GM18951 (cell line): ENCODE data around the gene TLCD5.

Source experiments
- POLR2A ChIP-seq: IDR thresholded peaks from 4 replicates; pipeline ENCODE4 v1.6.1; 2011; ENCODE audit warnings: mild to moderate bottlenecking; ENCODE audit not compliant: insufficient read length, insufficient read depth; ENCODE audit errors: extremely low read depth
- in situ Hi-C: fragments of 300-500 bp; cut with MboI; formaldehyde crosslinking; loops from one replicate; pipeline ENCODE4 v1.12.0; 2022; ENCODE audit warnings: low sequenced_read_pairs, mixed read lengths, inconsistent platforms; ENCODE audit not compliant: unreplicated experiment

TLCD5 gene

GRCh38 chr11:120318906-120319305 lies 6.2 kb upstream of the TLCD5 start:
- in situ Hi-C loops, result no loop called here
- TF ChIP-seq POLR2A, result no peak

- TF ChIP-seq POLR2A, result no peak
- in situ Hi-C loops, result loop anchor here (25.0 kb wide), 1 partner anchor 611 kb away; no protein-coding TSS in a partner anchor
Measured at GRCh38 chr11:120326228-120326627, 1.1 kb downstream of the TLCD5 start.

GRCh38 chr11:120326845-120327281 lies 1.8 kb downstream of the TLCD5 start:
- in situ Hi-C loops, result loop anchor here (25.0 kb wide), 1 partner anchor 610 kb away; no protein-coding TSS in a partner anchor
- TF ChIP-seq POLR2A, result no peak

- TF ChIP-seq POLR2A, result no peak
- in situ Hi-C loops, result loop anchor here (25.0 kb wide), 1 partner anchor 610 kb away; no protein-coding TSS in a partner anchor
Measured at GRCh38 chr11:120327311-120327710, 2.2 kb downstream of the TLCD5 start.

- in situ Hi-C loops, result loop anchor here (25.0 kb wide), 1 partner anchor 608 kb away; no protein-coding TSS in a partner anchor
- TF ChIP-seq POLR2A, result no peak
Measured at GRCh38 chr11:120329556-120329955, 4.5 kb downstream of the TLCD5 start.

GRCh38 chr11:120330045-120330444 lies 4.9 kb downstream of the TLCD5 start:
- no peak for TF ChIP-seq POLR2A
- in situ Hi-C loops, result loop anchor here (25.0 kb wide), 1 partner anchor 607 kb away; no protein-coding TSS in a partner anchor

GRCh38 chr11:120331301-120331996 lies 6.3 kb downstream of the TLCD5 start:
- TF ChIP-seq POLR2A, result no peak
- in situ Hi-C loops, result loop anchor here (25.0 kb wide), 1 partner anchor 606 kb away; no protein-coding TSS in a partner anchor

GRCh38 chr11:120332822-120333716 lies 8.0 kb downstream of the TLCD5 start:
- in situ Hi-C loops, result loop anchor here (25.0 kb wide), 1 partner anchor 604 kb away; no protein-coding TSS in a partner anchor

GRCh38 chr11:120333801-120334200 lies 8.7 kb downstream of the TLCD5 start:
- in situ Hi-C loops, result loop anchor here (25.0 kb wide), 1 partner anchor 604 kb away; no protein-coding TSS in a partner anchor

More at GRCh38 chr11:120332822-120333716, 8.0 kb downstream of the TLCD5 start:
- no peak for TF ChIP-seq POLR2A

GRCh38 chr11:120334332-120334731 lies 9.2 kb downstream of the TLCD5 start:
- TF ChIP-seq POLR2A, result no peak
- in situ Hi-C loops, result loop anchor here (25.0 kb wide), 1 partner anchor 603 kb away; no protein-coding TSS in a partner anchor

More at GRCh38 chr11:120333801-120334200, 8.7 kb downstream of the TLCD5 start:
- TF ChIP-seq POLR2A, result no peak

GRCh38 chr11:120334894-120335462 lies 9.9 kb downstream of the TLCD5 start:
- in situ Hi-C loops, result loop anchor here (25.0 kb wide), 1 partner anchor 602 kb away; no protein-coding TSS in a partner anchor
- no peak for TF ChIP-seq POLR2A

GRCh38 chr11:120335556-120335907 lies 10.4 kb downstream of the TLCD5 start:
- in situ Hi-C loops, result loop anchor here (25.0 kb wide), 1 partner anchor 602 kb away; no protein-coding TSS in a partner anchor
- no peak for TF ChIP-seq POLR2A
